Stimulated activated CD4-positive, alpha-beta T cell treated with anti-CD3 and anti-CD28 coated beads, Interleukin-1b, Interleukin-23, amount 100 ng/mL, for 24 hours (primary cell): Measurements from ENCODE around the gene UPK3A.
A peak's percentile ranks its signal among the peaks of the same experiment; 100 is the strongest.
"Not testable (repeated sequence)": the region's sequence is repeated elsewhere in the genome, so short reads cannot be mapped to it uniquely, and the experiment has no call there.

Source experiments
- DNase-seq, 4 experiments: peaks; one replicate each; pipeline ENCODE4 v3.0.0-alpha.2; 2020; ENCODE audit warnings: low read depth in 4 of 4, low spot score in 1 of 4

UPK3A gene

GRCh38 chr22:45254789-45255278 is 29.9 kb upstream of the UPK3A start:
- DNase-seq: no peak

GRCh38 chr22:45257941-45258340 is 26.8 kb upstream of the UPK3A start:
- not testable (repeated sequence) for DNase-seq

GRCh38 chr22:45259754-45260394 is 24.9 kb upstream of the UPK3A start:
- DNase-seq: no peak

- not testable (repeated sequence) for DNase-seq
These were observed 24.4 kb upstream of the UPK3A start for GRCh38 chr22:45260395-45260759.

GRCh38 chr22:45261407-45262088 is 23.2 kb upstream of the UPK3A start:
- DNase-seq: no peak

- no peak for DNase-seq
These were observed 22.4 kb upstream of the UPK3A start for GRCh38 chr22:45262195-45262930.

GRCh38 chr22:45262931-45263462 is 21.8 kb upstream of the UPK3A start:
- DNase-seq: no peak

- no peak for DNase-seq
These were observed 21.1 kb upstream of the UPK3A start for GRCh38 chr22:45263463-45264269.

- no peak for DNase-seq
These were observed 19.2 kb upstream of the UPK3A start for GRCh38 chr22:45265535-45265934.

GRCh38 chr22:45268167-45268957 is 16.4 kb upstream of the UPK3A start:
- no peak for DNase-seq

- DNase-seq: peak; percentile 67 to 85 (median 77)
These were observed 15.5 kb upstream of the UPK3A start for GRCh38 chr22:45268958-45269844.

- no peak for DNase-seq
These were observed 14.4 kb upstream of the UPK3A start for GRCh38 chr22:45270095-45271020.

- no peak for DNase-seq
These were observed 13.0 kb upstream of the UPK3A start for GRCh38 chr22:45271667-45272201.

GRCh38 chr22:45272498-45272897 is 12.3 kb upstream of the UPK3A start:
- DNase-seq: no peak

GRCh38 chr22:45273452-45274075 is 11.2 kb upstream of the UPK3A start:
- no peak for DNase-seq

GRCh38 chr22:45276507-45277105 is 8.1 kb upstream of the UPK3A start:
- no peak for DNase-seq

- DNase-seq: not testable (repeated sequence)
These were observed 7.0 kb upstream of the UPK3A start for GRCh38 chr22:45277720-45278119.
